Measurements from ENCODE around the gene AGBL4.

The AGBL4 gene

GRCh38 chr1:48743480-48743879, 1280.3 kb downstream of the AGBL4 start:
- no peak overlapping the region for H3K4me3 ChIP-seq (ENCODE audit: low read depth, low read length)
- DNase-seq (ENCODE audit: low read depth, low spot score) = no peak
- TF ChIP-seq, protein P1, sequence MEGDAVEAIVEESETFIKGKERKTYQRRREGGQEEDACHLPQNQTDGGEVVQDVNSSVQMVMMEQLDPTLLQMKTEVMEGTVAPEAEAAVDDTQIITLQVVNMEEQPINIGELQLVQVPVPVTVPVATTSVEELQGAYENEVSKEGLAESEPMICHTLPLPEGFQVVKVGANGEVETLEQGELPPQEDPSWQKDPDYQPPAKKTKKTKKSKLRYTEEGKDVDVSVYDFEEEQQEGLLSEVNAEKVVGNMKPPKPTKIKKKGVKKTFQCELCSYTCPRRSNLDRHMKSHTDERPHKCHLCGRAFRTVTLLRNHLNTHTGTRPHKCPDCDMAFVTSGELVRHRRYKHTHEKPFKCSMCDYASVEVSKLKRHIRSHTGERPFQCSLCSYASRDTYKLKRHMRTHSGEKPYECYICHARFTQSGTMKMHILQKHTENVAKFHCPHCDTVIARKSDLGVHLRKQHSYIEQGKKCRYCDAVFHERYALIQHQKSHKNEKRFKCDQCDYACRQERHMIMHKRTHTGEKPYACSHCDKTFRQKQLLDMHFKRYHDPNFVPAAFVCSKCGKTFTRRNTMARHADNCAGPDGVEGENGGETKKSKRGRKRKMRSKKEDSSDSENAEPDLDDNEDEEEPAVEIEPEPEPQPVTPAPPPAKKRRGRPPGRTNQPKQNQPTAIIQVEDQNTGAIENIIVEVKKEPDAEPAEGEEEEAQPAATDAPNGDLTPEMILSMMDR (IDR thresholded peaks at IDR 0.05; ENCODE audit: low read depth, low read length) = no peak
- in situ Hi-C loops (cut with HindIII; ENCODE audit: low sequenced_read_pairs) = no loop called here

- peak; percentile 67 for DNase-seq (ENCODE audit: low read depth, low spot score)
- no peak overlapping the region for H3K4me3 ChIP-seq (ENCODE audit: low read depth, low read length)
- in situ Hi-C loops (cut with HindIII; ENCODE audit: low sequenced_read_pairs) = no loop called here
- TF ChIP-seq, protein P1 (IDR thresholded peaks at IDR 0.05; ENCODE audit: low read depth, low read length) = no peak
These were observed 1282.4 kb downstream of the AGBL4 start for GRCh38 chr1:48741380-48741779.

DNA sequence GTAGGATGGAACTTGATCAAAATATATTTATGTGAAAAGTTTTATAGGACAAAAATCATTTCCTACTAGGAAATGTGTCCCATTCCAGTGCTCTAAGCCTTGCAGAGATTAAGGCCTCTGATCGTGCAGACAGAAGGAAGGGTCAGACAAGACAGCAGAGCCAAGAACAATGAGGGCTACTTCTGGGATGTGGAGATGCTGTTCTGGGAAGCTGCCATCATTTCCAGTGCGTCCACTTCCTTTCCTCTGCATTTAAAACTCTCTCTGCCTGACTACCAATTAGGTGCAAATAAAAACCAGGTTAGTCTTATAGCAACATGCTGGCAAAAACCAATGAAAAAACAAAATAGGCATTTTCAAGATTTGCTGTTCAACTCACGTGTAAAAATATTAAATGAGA, 1283.1 kb downstream of the AGBL4 start:
- TF ChIP-seq, protein P1 (IDR thresholded peaks at IDR 0.05; ENCODE audit: low read depth, low read length) = no peak
- in situ Hi-C loops (cut with HindIII; ENCODE audit: low sequenced_read_pairs) = no loop called here
- H3K4me3 ChIP-seq (ENCODE audit: low read depth, low read length) = no peak overlapping the region
- DNase-seq (ENCODE audit: low read depth, low spot score) = no peak

DNA sequence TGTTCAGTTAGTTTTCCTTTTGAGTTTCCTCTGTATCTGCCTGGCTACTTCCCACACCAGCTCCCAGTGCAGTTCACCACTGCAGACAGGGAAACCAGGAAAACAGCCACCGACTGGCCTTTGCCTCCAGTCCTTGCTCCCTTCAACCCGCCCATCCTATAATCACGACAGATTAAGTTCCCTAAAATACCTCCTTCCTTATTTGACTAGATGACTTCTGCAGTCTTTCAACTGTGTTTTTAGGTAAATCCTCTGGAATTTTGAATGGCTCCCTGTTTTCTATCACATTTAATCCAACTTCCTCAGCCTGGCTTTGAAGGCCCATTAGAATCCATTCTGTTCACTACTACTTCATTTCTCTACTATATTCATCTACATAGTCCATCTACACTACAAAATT, 1284.7 kb downstream of the AGBL4 start:
- DNase-seq (ENCODE audit: low read depth, low spot score) = no peak
- TF ChIP-seq, protein P1 (IDR thresholded peaks at IDR 0.05; ENCODE audit: low read depth, low read length) = no peak
- H3K4me3 ChIP-seq (ENCODE audit: low read depth, low read length) = no peak overlapping the region
- in situ Hi-C loops (cut with HindIII; ENCODE audit: low sequenced_read_pairs) = no loop called here

GRCh38 chr1:48738356-48738755, 1285.4 kb downstream of the AGBL4 start:
- H3K4me3 ChIP-seq (ENCODE audit: low read depth, low read length) = no peak overlapping the region
- no peak for DNase-seq (ENCODE audit: low read depth, low spot score)
- TF ChIP-seq, protein P1 (IDR thresholded peaks at IDR 0.05; ENCODE audit: low read depth, low read length) = no peak
- in situ Hi-C loops (cut with HindIII; ENCODE audit: low sequenced_read_pairs) = no loop called here

GRCh38 chr1:48735796-48736195, 1288.0 kb downstream of the AGBL4 start:
- TF ChIP-seq, protein P1 (IDR thresholded peaks at IDR 0.05; ENCODE audit: low read depth, low read length) = no peak
- DNase-seq (ENCODE audit: low read depth, low spot score) = no peak
- in situ Hi-C loops (cut with HindIII; ENCODE audit: low sequenced_read_pairs) = no loop called here
- no peak overlapping the region for H3K4me3 ChIP-seq (ENCODE audit: low read depth, low read length)
